Endothelial cell of umbilical vein (primary cell): Measurements from ENCODE around the gene ATXN2L.

Experiments used
- EZH2 ChIP-seq: IDR thresholded peaks from 2 replicates; pipeline ENCODE4 v1.6.1; 2012; ENCODE audit warnings: borderline replicate concordance, low read depth, mild to moderate bottlenecking, moderate library complexity, low read length, inconsistent platforms; ENCODE audit not compliant: severe bottlenecking
- MYC ChIP-seq: IDR thresholded peaks from one replicate; pipeline ENCODE4 v1.6.1; 2011; ENCODE audit warnings: mild to moderate bottlenecking, low read depth, low read length
- POLR2AphosphoS5 ChIP-seq: IDR thresholded peaks from 2 replicates; pipeline ENCODE4 v1.6.1; 2012; ENCODE audit warnings: low read depth, mild to moderate bottlenecking, control low read depth, low read length, moderate library complexity; ENCODE audit not compliant: insufficient read depth
- TF ChIP-seq, protein P1 (sequence below), 2 donors: IDR thresholded peaks; 1 replicate in 1 of 2; 2 replicates in 1 of 2; pipeline ENCODE4 v1.5.1; 2011; ENCODE audit warnings: low read length in 2 of 2, mild to moderate bottlenecking in 2 of 2, moderate library complexity in 2 of 2, control low read depth in 1 of 2, inconsistent platforms in 1 of 2, low read depth in 1 of 2; ENCODE audit not compliant: insufficient read depth in 1 of 2; ENCODE audit errors: extremely low read depth in 1 of 2

- TF ChIP-seq, protein P1, sequence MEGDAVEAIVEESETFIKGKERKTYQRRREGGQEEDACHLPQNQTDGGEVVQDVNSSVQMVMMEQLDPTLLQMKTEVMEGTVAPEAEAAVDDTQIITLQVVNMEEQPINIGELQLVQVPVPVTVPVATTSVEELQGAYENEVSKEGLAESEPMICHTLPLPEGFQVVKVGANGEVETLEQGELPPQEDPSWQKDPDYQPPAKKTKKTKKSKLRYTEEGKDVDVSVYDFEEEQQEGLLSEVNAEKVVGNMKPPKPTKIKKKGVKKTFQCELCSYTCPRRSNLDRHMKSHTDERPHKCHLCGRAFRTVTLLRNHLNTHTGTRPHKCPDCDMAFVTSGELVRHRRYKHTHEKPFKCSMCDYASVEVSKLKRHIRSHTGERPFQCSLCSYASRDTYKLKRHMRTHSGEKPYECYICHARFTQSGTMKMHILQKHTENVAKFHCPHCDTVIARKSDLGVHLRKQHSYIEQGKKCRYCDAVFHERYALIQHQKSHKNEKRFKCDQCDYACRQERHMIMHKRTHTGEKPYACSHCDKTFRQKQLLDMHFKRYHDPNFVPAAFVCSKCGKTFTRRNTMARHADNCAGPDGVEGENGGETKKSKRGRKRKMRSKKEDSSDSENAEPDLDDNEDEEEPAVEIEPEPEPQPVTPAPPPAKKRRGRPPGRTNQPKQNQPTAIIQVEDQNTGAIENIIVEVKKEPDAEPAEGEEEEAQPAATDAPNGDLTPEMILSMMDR (IDR thresholded peaks at IDR 0.05; ENCODE audit: extremely low read depth in 1 of 2, insufficient read depth in 1 of 2, low read depth in 1 of 2, low read length in 2 of 2) = no peak
- TF ChIP-seq MYC (no peak), EZH2 (no peak), POLR2AphosphoS5 (no peak)
Measured at GRCh38 chr16:28838558-28838918, 15.7 kb downstream of the ATXN2L start.
